Hypothalamus (tissue), 51 donors: ENCODE measurements around the gene RPL32.
"Not testable (repeated sequence)": the region's sequence is repeated elsewhere in the genome, so short reads cannot be mapped to it uniquely, and the experiment has no call there.

Experiments used
- DNase-seq, 51 donors: peaks; one replicate each; lab custom pipeline; 2025; lab: John Stamatoyannopoulos, UW

Gene RPL32

GRCh38 chr3:12868039-12869034, 27.0 kb upstream of the RPL32 start:
- DNase-seq: peak in 48 of 51 donors; percentile 17 to 88 (median 74)

- no peak for DNase-seq
Measured at GRCh38 chr3:12866836-12867235, 25.5 kb upstream of the RPL32 start.

GRCh38 chr3:12865271-12865670, 23.9 kb upstream of the RPL32 start:
- DNase-seq: no peak

- no peak for DNase-seq
Measured at GRCh38 chr3:12862387-12862786, 21.0 kb upstream of the RPL32 start.

GRCh38 chr3:12861611-12862010, 20.2 kb upstream of the RPL32 start:
- no peak for DNase-seq

GRCh38 chr3:12859840-12860239, 18.5 kb upstream of the RPL32 start:
- no peak for DNase-seq

GRCh38 chr3:12856626-12857025, 15.3 kb upstream of the RPL32 start:
- DNase-seq: no peak

GRCh38 chr3:12854565-12854964, 13.2 kb upstream of the RPL32 start:
- no peak for DNase-seq

- DNase-seq: not testable (repeated sequence)
Measured at GRCh38 chr3:12853847-12854246, 12.5 kb upstream of the RPL32 start.

GRCh38 chr3:12852201-12852600, 10.8 kb upstream of the RPL32 start:
- no peak for DNase-seq

- no peak for DNase-seq
Measured at GRCh38 chr3:12845811-12846210, 4.4 kb upstream of the RPL32 start.

- no peak for DNase-seq
Measured at GRCh38 chr3:12842469-12842868, 1.1 kb upstream of the RPL32 start.

- no peak for DNase-seq
Measured at GRCh38 chr3:12841970-12842328, 584 bp upstream of the RPL32 start.

GRCh38 chr3:12840591-12841148, 695 bp downstream of the RPL32 start:
- DNase-seq: peak in 4 of 51 donors; percentile 44 to 71 (median 52)

GRCh38 chr3:12840148-12840547, 1.2 kb downstream of the RPL32 start:
- not testable (repeated sequence) for DNase-seq

GRCh38 chr3:12839156-12839946, 2.0 kb downstream of the RPL32 start:
- DNase-seq: no peak

- no peak for DNase-seq
Measured at GRCh38 chr3:12838179-12838965, 3.0 kb downstream of the RPL32 start.

- no peak for DNase-seq
Measured at GRCh38 chr3:12837295-12837986, 3.9 kb downstream of the RPL32 start.

GRCh38 chr3:12835052-12835665, 6.2 kb downstream of the RPL32 start:
- DNase-seq: no peak
